SU-DHL-6 (cell line): Measurements from ENCODE around the gene KRTAP10-5.

Experiments used
- EZH2phosphoT487 ChIP-seq: fragments of 200-600 bp; sonication (generic), shearing (Covaris generic); conservative IDR thresholded peaks from 2 replicates; pipeline ENCODE4 v1.6.1; 2018; ENCODE audit warnings: mild to moderate bottlenecking, antibody characterized with exemption, low read length, moderate library complexity, mixed read lengths
- TF ChIP-seq, protein P1 (sequence below): fragments of 200-600 bp; sonication (generic); IDR thresholded peaks from one replicate; pipeline ENCODE4 v1.5.1; 2017; ENCODE audit warnings: antibody characterized with exemption, mild to moderate bottlenecking, low read length, moderate library complexity; ENCODE audit not compliant: insufficient read depth, poor library complexity, severe bottlenecking

DNA sequence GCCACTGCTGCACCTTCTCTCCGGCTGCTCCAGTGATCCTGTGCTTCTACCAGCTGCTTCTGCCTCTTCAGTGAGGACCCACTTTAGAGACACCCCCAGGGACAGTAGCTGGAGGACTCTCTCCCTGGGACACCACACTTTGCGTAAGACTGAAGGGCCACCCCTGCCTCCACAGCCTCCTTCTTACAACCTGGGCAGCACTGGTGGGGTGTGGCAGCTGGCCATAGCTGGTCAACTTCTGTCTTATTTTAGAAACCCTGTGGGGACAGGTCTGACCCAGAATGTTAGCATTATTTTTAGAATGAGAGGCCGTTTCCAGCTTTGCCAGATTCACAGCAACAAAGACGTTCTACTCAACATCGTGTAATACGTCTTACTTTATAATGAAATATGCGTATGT is 45.4 kb upstream of the KRTAP10-5 start:
- TF ChIP-seq, protein P1, sequence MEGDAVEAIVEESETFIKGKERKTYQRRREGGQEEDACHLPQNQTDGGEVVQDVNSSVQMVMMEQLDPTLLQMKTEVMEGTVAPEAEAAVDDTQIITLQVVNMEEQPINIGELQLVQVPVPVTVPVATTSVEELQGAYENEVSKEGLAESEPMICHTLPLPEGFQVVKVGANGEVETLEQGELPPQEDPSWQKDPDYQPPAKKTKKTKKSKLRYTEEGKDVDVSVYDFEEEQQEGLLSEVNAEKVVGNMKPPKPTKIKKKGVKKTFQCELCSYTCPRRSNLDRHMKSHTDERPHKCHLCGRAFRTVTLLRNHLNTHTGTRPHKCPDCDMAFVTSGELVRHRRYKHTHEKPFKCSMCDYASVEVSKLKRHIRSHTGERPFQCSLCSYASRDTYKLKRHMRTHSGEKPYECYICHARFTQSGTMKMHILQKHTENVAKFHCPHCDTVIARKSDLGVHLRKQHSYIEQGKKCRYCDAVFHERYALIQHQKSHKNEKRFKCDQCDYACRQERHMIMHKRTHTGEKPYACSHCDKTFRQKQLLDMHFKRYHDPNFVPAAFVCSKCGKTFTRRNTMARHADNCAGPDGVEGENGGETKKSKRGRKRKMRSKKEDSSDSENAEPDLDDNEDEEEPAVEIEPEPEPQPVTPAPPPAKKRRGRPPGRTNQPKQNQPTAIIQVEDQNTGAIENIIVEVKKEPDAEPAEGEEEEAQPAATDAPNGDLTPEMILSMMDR, result no peak
- TF ChIP-seq EZH2phosphoT487, result no peak
